Ramos (cell line): ENCODE measurements around the gene C1D.
"Not testable (repeated sequence)": the region's sequence is repeated elsewhere in the genome, so short reads cannot be mapped to it uniquely, and the experiment has no call there.

Source experiments
- in situ Hi-C: fragments of 300-500 bp; cut with MboI; formaldehyde crosslinking; loops from one replicate; pipeline ENCODE4 v1.14.3; 2022; ENCODE audit warnings: low sequenced_read_pairs; ENCODE audit not compliant: unreplicated experiment

Gene C1D, protein sequence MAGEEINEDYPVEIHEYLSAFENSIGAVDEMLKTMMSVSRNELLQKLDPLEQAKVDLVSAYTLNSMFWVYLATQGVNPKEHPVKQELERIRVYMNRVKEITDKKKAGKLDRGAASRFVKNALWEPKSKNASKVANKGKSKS

DNA sequence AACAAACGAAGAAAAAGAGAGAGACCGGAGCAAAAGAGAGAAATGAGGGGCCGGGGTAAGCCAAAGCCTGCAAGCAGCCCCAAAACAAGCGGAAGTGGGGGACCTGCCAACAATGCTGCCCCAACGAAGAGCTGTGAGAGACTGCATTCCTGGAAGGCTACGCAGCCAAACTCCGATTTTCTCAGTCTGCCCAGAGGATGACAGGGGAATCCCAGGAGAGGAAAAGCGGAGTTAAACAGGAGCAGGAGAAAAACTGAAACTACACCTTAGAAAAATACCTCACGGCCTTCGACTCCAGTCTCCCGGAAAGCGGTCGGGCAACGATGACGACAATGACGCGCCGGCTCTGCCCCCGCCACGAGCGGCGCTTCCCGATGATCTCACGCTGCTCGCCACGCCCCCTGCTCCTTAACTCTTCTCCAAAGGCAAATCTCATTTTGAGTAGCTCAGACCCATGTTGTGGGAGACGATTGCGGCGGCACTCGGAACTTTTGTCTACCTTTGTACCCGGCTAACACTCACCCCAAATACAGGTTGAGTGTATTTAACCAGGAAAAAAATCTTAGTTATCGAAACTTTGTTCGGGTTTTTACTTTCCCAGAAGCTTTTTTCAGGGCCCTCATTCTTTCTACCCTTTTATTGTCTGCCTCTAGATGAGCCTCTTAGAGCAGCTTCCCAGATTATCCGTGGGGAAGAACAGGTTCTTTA is at the start of gene C1D:
Gene C1D (minus strand): TSS at position 325 of the 708 bp plus-strand sequence. CDS start 15,694 bp downstream, outside the sequence.
- in situ Hi-C loops = no loop called here

DNA sequence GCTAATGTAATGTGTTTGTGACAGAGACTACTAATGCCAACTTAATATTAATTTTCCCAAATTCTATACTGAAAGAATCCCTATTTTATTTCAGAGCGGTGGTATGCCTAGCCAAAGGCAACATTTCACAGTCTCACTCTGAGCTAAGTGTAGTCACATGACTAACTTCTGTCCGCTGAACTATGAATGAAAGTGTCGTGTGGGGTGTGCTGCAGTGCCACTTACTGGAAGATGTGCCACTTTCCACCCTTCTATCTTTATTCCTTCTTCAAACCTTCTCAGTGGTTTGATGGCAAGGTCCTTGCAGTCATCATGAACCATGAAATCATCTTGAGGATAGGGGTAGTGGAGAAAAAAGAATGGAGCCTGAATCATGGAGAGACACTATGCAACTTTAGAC is 47.3 kb upstream of the C1D start:
- in situ Hi-C loops = no loop called here

DNA sequence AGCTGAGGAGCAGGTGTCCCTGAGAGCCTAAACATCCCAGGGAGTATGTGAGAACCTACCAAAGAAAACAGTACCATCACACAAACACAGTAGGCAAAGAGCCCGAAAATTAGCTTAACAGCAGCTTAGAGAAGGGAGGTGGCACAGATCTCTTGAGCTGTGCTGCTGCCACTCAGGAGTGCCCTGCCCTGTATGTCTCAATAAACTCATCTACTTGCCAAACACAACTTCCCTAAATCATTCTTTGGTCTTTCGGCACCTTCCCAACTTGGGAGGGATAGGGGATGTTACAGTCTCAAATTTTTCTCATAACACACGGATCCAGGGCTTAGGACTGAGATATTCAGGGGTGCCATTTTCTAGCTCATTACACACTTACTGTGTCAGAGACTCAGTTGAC is 45.3 kb upstream of the C1D start:
- in situ Hi-C loops = no loop called here

DNA sequence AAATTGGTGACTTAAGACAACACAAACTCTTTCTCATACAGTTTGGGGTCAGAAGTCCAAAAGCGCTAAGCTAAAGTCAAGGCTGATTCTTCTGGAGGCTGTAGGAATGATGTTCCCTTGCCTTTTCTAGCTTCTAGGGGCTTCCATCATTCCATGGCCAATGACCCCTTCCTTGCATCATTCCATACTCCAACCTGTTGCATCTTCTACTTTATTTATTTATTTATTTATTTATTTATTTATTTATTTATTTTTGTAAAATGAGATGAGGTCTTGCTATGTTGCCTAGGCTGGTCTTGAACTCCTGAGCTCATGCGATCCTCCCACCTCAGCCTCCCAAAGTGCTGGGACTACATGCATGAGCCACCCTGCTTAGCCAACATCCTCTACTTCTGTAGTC is 44.7 kb upstream of the C1D start:
- in situ Hi-C loops = no loop called here

DNA sequence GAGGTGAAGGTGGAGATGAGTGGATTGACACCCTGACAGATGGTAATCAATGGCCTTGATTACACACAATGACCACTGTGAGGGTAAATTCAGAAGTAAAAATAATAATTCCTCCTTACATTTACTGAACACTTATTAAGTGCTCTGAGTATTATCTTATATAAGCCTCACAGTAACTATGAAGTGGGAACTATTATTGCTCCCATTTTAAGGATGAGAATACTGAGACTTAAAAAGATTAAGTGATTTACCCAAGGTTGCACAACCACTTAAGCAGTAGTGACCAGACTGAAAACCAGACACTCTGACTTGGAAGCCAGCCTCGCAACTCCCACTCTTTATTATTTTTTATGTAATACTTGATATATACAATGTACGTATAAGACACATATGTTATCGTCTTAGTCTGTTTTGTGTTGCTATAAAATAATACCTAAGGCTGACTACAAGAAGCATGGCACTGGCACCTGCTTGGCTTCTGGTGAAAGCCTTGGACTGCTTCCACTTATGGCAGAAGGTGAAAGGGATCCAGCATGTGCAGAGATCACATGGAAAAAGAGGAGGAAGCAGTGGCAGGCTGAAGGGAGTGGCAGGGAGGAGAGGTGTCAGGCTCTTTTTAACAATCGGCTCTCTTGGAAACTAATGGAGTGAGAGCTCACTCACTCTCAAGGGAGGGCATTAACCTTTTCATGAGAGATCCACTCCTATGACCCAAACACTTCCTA is 41.5 kb upstream of the C1D start:
- in situ Hi-C loops = no loop called here

DNA sequence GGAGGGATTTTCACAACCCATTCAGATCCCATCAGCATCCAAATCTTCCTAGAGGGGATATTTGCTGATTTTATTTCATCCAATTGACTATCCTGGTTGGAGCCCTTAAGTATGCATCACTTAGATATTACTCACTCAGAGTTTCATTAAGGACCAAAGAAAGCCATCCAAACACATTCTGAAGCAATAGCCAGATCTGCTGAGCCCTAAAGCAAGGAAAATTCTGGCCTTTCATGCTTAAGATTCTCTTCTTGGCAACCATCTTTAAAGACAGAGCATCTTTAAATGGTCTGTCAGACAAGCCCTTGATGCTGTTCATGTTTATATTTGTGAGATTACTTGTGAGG is 40.9 kb upstream of the C1D start:
- in situ Hi-C loops = no loop called here

DNA sequence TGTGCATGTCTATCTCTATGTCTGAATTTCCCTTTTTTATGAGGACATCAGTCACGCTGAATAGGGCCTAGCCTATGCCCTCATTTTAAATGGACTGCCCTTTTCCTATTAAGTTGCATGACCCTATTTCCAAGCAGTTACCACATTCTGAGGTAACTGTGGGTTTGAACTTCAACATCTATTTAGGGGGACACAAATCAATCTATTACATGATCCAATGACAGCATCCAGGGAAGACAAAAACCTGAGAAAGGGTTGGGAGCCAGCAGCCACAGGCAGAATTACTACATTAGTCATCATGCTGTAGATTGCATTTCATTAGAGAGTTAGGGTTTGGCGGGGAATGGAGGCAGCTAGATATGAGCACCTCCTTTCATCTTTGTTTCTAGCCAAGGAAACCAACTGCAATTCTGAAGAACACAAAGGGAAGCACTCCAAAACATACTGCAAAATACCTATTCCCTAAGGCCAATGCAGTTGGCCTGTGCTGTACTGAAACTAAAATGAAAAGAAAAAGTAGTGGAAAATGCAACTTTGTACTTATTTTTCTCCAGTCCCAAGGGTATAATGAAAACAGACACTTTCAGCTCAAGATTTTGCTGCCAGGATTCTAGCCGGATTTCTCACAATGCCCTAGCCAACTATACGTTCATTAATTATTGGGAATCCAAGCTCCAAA is 40.4 kb upstream of the C1D start:
- in situ Hi-C loops = no loop called here

DNA sequence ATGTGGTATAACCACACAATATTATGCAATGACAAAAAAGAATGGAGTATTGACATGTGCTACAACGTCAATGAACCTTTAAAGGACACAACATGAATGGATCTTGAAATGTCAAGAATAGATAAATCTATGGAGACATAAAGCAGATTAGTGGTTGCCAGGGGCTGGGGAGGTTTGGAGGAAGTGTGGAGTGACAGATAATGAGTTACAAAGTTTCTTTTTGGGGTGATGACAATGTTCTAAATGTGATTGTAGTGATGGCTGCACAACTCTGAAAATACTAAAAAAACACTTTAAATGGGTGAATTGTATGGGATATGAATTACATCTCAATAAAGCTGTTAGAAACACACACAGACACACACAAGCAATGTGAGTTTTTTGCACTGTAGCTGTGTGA is 37.4 kb upstream of the C1D start:
- in situ Hi-C loops = no loop called here

DNA sequence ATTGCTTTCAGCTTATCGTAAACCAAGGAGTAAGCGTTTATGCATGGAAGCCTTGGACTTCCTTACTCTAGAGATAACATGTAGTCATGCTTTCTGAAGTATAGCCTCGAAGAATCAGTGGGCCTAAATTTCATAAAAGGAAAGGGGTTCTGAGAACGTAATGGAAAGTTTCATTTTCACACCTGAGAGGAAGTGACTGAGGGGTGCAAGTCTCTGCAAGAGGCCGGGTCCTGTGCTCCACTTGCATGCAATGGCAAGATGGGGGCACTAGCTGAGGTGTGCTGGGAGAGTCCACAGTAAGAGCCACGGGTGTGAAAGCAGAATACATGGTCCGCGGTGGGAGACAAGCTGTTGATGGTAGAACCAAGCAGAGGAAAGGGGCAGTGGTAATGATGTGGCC is 36.5 kb upstream of the C1D start:
- in situ Hi-C loops = no loop called here

DNA sequence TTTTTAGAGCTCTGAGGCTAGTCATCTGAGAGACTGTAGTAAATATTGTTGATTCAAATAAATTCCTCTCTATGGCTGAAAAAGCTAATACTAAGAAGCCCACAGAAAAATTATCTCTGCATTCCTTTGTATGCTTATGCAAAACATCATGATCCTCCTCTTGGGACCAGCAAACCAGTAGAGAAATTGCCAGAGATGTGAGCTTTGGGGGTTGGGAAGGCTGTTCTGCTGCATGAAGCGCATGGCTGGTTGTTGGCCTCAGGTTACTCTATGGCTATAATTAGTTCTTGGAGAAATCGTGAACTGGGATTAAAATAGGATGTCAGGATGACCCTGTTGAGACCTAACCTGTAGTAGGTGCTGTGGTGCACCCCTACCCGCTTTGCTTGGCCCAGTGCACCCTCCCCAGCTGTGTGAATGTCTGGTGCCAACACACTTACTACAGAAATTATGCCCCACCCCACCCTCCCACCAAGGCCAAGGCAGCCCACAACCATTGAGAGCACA is 35.5 kb upstream of the C1D start:
- in situ Hi-C loops = no loop called here

DNA sequence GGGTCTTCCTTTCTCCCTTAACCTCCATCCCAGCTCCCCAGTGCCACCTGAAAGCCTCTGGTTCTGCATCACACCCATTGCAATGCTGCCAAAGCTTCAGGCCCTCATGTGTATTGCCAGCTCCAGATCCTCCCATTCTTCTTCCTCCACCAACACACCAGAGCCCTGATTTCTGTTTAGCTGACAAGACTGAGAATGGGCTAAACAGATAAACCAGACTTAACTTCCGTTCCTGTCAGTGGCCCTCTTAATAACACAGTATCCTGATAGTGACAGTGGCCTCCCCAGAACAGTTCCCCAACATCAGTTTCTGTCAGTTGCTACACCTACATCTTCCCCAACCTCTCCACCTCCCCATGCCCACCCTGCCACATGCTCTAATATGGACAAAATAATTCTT is 31.3 kb upstream of the C1D start:
- in situ Hi-C loops = no loop called here

DNA sequence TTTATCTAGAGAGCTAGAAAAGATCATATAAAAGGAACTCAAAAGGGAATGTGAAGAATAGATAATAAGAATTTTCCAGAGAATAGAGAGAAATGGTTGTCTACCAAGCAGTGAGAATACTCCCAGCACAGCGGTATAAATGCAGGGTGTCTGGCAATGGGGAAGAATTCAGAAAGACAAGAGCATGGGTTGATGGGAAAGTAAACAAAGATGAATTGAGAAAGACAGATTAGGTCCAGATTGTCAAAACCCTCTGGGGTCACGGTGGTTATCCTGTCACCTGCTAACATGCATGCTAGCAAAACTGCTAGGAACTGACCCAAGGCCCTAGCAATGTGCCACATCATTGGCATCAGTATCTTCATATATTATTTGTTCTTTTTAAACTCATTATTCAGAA is 30.8 kb upstream of the C1D start:
- in situ Hi-C loops = no loop called here

DNA sequence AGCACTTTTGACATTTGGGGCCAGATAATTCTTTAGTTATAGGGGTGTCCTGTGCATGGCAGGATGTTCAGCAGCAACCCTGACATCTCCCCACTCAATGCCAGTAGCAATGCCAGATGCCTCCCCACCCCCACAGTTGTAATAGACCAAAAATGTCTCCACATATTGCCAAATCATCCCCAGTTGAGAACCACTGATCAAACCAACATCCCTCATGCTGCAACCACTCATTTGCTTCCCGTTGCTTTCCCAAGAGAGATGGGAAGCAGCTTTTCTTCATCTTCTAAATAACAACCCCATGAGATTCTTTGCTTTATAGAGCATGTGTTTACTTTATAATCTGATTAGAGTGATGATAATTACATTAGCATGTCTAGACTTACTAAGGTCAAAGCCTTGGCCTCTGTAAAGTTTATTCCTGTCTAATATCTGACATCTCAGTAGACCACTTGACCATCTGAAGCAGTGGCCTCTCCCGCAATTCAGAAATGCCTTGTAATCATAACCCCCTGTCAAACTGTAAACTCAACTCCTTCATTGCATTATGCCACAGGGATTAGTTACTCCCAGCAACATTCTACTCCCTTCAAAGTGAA is 28.7 kb upstream of the C1D start:
- in situ Hi-C loops = no loop called here

DNA sequence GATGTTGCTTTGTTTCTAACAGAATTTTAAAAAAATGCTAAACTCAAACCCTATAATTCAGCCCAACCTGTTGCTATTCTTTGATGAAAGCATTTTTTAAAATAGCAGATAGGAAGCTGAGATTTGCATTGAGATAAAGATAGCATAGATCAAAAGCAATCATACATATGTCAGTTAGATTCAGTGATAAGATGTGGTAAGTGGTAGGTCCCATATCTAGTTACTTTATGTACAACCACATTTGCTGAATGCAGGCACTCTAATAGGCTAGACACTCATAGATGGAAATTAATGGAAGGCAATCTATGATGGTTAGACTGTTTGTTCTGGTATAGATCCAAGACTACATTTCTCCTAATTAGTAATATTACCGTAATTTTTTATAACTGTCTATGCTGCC is 27.2 kb upstream of the C1D start:
- in situ Hi-C loops = no loop called here

DNA sequence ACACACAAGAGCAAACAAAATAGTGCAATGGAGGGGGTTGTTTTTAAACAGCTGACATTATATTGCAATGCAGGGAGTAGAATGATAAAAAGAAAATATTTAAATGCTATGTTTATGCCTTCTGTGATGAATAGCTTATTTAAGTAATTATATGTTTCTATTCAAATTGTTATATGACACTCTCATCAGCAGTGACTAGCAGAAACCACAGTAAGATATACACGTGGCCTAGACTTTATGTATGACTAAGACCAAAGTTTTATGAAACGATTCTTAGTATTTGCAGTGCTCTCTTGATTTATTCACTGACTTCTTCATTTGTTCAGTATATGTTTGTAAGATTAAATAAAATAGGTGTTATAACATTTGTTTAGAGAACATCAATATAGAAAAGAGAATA is 26.1 kb upstream of the C1D start:
- in situ Hi-C loops = no loop called here

DNA sequence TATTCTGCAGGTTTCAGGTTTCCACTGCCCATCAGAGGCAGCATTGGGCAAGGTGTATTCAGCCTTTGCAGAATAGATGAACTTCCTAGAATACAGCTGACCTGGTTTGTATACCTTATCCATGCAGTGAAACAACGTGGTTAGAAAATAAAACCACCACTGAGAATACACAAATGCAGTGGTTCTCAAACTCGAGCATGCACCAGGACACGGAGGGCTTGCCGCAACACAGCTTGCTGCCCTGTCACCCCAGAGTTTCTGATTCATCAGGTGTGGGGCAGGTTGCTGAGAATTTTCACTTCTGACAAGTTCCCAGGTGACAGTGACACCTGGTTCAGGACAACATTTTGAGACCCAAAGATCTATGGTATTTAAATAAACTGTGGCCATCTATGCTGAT is 23.4 kb upstream of the C1D start:
- in situ Hi-C loops = no loop called here

DNA sequence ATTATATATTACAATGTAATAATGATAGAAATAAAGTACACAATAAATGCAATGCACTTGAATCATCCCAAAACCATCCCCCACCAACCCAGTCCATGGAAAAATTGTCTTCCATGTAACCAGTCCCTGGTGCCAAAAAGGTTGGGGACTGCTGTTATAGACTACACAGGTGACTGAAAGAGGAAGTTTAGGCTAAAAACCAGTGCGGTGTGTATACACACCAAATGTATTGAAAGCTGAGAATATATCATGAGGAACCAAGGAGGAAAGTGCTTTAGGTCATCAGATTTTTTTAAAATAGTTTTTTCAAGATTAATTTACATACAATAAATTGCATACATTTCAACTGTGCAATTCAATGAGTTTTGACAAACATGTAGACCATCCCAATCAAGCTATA is 20.5 kb upstream of the C1D start:
- in situ Hi-C loops = no loop called here

DNA sequence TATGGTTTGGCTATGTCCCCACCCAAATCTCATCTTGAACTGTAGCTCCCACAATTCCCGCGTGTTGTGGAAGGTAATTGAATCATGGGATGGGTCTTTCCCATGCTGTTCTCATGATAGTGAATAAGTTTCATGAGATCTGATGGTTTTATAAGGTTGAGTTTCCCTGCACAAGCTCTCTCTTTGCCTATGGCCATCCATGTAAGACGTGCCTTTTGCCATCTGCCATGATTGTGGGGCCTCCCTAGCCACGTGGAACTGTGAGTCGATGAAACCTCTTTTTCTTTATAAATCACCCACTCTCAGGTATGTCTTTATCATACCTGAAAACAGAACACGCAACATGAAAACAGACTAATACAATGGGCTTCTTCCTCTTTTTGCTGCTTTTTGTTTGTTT is 11.2 kb upstream of the C1D start:
- in situ Hi-C loops = no loop called here

DNA sequence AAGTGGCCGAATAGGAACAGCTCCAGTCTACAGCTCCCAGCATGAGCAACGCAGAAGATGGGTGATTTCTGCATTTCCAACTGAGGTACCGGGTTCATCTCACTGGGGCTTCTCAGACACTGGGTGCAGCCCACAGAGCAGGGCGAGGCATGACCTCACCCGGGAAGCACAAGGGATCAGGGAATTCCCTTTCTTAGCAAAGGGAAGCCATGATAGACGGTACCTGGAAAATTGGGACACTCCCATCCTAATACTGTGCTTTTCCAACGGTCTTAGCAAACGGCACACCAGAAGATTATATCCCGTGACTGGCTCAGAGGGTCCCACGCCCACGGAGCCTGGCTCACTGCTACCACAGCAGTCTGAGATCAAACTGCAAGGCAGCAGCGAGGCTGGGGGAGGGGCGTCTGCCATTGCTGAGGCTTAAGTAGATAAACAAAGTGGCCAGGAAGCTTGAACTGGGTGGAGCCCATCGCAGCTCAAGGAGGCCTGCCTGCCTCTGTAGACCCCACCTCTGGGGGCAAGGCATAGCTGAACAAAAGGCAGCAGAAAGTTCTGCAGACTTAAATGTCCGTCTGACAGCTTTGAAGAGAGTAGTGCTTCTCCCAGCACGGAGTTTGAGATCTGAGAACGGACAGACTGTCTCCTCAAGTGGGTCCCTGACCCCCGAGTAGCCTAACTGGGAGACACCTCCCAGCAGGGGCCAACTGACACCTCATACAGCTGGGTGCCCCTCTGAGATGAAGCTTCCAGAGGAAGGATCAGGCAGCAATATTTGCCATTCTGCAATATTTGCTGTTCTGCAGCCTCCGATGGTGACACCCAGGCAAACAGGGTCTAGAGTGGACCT is 1.2 kb upstream of the C1D start:
- in situ Hi-C loops = not testable (repeated sequence)

DNA sequence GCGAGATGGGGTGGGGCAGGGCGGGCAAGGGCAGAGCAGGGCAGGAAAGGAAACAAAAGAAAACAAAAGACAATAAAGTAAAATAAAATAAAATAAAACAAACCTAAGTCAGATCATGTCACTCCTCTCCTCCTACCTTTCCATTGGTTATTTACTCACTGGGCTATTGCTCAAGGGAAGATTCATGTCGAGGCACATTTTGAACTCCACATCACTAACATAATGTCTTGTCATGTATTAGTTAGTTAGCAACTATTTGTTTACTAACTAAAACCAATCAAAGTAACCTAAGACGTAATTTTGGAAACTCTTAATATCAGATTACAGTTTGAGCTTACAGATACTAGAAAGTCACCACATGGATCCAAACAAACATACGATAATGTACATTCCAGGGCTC is 2.2 kb downstream of the C1D start:
- in situ Hi-C loops = no loop called here
